ENCODE data around the gene ACTN1. TPM values are rescaled to one million over a fixed set of nuclear protein-coding genes. Genes with fewer than 3 reads are reported as not detected.
"Not testable (repeated sequence)": the region's sequence is repeated elsewhere in the genome, so short reads cannot be mapped to it uniquely, and the experiment has no call there.

ACTN1 gene
- total RNA-seq, 1 donor from 2014 or later: 133 TPM

DNA sequence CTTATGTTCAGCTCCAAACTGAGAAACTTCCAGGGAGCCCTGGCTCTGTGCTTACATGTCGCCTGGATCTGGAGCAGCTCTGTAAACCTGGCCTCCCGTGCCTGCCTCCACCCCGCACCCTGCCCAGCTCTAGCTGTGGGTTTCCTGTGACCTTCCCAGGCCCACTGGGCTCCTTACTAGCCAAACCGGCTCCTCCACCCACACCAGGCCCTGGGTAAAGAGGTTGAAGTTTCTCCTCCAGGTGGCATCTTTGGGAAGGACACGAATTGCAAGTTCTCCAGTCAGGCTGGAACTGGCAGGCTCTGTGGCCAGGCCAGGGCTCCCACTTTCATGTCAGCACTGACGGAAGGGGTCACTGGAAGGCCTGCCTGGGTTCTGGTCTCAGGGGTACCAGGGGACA is 125.4 kb downstream of the ACTN1 start:
- Mint-ChIP-seq H3K4me3 (ENCODE audit: low read depth) (no peak overlapping the region), H3K27ac (no peak overlapping the region), H3K4me1 (ENCODE audit: low read depth) (no peaks in the 10 kb centered on the region), H3K9me3 (no peaks in the 10 kb centered on the region), H3K36me3 (ENCODE audit: low read depth) (no peaks in the 10 kb centered on the region), H3K27me3 (ENCODE audit: low read depth) (no peaks in the 10 kb centered on the region)
- intact Hi-C loops (cut with micrococcal nuclease): no loop called here
- DNase-seq (ENCODE audit: low spot score): no peak

- intact Hi-C loops (cut with micrococcal nuclease); DNase-seq (ENCODE audit: low spot score); H3K27me3 Mint-ChIP-seq (ENCODE audit: low read depth); H3K4me1 Mint-ChIP-seq (ENCODE audit: low read depth); H3K9me3 Mint-ChIP-seq; H3K27ac Mint-ChIP-seq; H3K4me3 Mint-ChIP-seq (ENCODE audit: low read depth); H3K36me3 Mint-ChIP-seq (ENCODE audit: low read depth): not testable (repeated sequence)
Measured at GRCh38 chr14:68852493-68852892, 126.6 kb downstream of the ACTN1 start.

GRCh38 chr14:68851078-68851477 is 128.0 kb downstream of the ACTN1 start:
- no peak overlapping the region for H3K27ac Mint-ChIP-seq
- intact Hi-C loops (cut with micrococcal nuclease): no loop called here
- H3K4me3 Mint-ChIP-seq (ENCODE audit: low read depth): no peak overlapping the region
- no peaks in the 10 kb centered on the region for H3K36me3 Mint-ChIP-seq (ENCODE audit: low read depth)
- H3K27me3 Mint-ChIP-seq (ENCODE audit: low read depth): peaks cover 2% of the 10 kb centered on the region
- no peaks in the 10 kb centered on the region for H3K4me1 Mint-ChIP-seq (ENCODE audit: low read depth)
- no peaks in the 10 kb centered on the region for H3K9me3 Mint-ChIP-seq
- DNase-seq (ENCODE audit: low spot score): no peak

GRCh38 chr14:68849416-68849815 is 129.7 kb downstream of the ACTN1 start:
- Mint-ChIP-seq H3K36me3 (ENCODE audit: low read depth) (no peaks in the 10 kb centered on the region), H3K9me3 (no peaks in the 10 kb centered on the region), H3K4me3 (ENCODE audit: low read depth) (no peak overlapping the region), H3K27ac (no peak overlapping the region), H3K4me1 (ENCODE audit: low read depth) (peaks cover 3% of the 10 kb centered on the region), H3K27me3 (ENCODE audit: low read depth) (peaks cover 6% of the 10 kb centered on the region)
- intact Hi-C loops (cut with micrococcal nuclease): no loop called here
- no peak for DNase-seq (ENCODE audit: low spot score)

GRCh38 chr14:68848253-68848652 is 130.8 kb downstream of the ACTN1 start:
- Mint-ChIP-seq H3K4me1 (ENCODE audit: low read depth) (peaks cover 10% of the 10 kb centered on the region), H3K27ac (no peak overlapping the region), H3K9me3 (no peaks in the 10 kb centered on the region), H3K4me3 (ENCODE audit: low read depth) (no peak overlapping the region), H3K27me3 (ENCODE audit: low read depth) (peaks cover 8% of the 10 kb centered on the region), H3K36me3 (ENCODE audit: low read depth) (no peaks in the 10 kb centered on the region)
- DNase-seq (ENCODE audit: low spot score): no peak
- intact Hi-C loops (cut with micrococcal nuclease): no loop called here

- H3K27ac Mint-ChIP-seq; H3K4me1 Mint-ChIP-seq (ENCODE audit: low read depth); DNase-seq (ENCODE audit: low spot score); H3K36me3 Mint-ChIP-seq (ENCODE audit: low read depth); H3K9me3 Mint-ChIP-seq; intact Hi-C loops (cut with micrococcal nuclease); H3K4me3 Mint-ChIP-seq (ENCODE audit: low read depth); H3K27me3 Mint-ChIP-seq (ENCODE audit: low read depth): not testable (repeated sequence)
Measured at GRCh38 chr14:68847640-68848039, 131.5 kb downstream of the ACTN1 start.

DNA sequence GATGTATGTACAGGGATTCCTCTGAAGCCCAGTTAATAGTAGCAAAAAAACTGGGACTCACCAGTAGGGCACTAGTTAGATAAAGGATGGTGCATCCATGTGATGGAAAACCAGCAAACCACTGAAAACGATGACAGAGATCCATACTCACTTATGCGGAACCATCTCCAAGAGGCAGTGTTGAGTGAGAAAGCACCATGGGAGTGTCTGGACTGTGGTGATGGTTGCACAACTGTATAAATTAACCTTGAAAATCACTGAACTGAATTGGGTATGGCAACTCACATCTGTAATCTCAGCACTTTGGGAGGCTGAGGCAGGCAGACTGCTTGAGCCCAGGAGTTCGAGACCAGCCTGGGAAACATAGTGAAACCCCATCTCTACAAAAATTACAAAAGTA is 132.6 kb downstream of the ACTN1 start:
- no peaks in the 10 kb centered on the region for H3K9me3 Mint-ChIP-seq
- H3K36me3 Mint-ChIP-seq (ENCODE audit: low read depth): no peaks in the 10 kb centered on the region
- peaks cover 8% of the 10 kb centered on the region for H3K27me3 Mint-ChIP-seq (ENCODE audit: low read depth)
- no peak overlapping the region for H3K4me3 Mint-ChIP-seq (ENCODE audit: low read depth)
- DNase-seq (ENCODE audit: low spot score): no peak
- H3K27ac Mint-ChIP-seq: no peak overlapping the region
- peaks cover 13% of the 10 kb centered on the region for H3K4me1 Mint-ChIP-seq (ENCODE audit: low read depth)
- intact Hi-C loops (cut with micrococcal nuclease): no loop called here

DNA sequence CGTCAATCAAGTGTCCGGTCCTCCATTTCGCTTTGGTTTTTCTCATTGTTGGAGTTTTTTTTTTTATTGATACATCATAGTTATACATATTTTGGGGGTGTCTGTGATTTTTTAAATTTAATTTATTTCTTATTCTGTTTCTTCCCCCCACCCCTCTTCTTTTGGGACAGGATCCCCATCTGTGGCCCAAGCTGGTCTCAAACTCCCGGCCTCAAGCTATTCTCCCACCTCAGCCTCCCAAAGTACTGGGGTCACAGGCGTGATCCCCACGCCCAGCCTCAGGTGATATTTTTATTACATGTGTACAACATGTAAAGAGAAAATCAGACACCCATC is 134.9 kb downstream of the ACTN1 start:
- peaks cover 21% of the 10 kb centered on the region for H3K4me1 Mint-ChIP-seq (ENCODE audit: low read depth)
- H3K36me3 Mint-ChIP-seq (ENCODE audit: low read depth): peaks cover 4% of the 10 kb centered on the region
- no peak for DNase-seq (ENCODE audit: low spot score)
- no peak overlapping the region for H3K27ac Mint-ChIP-seq
- intact Hi-C loops (cut with micrococcal nuclease): loop anchor here (2.0 kb wide), 1 partner anchor 901 kb away; no protein-coding TSS in a partner anchor
- H3K9me3 Mint-ChIP-seq: no peaks in the 10 kb centered on the region
- peaks cover 8% of the 10 kb centered on the region for H3K27me3 Mint-ChIP-seq (ENCODE audit: low read depth)
- no peak overlapping the region for H3K4me3 Mint-ChIP-seq (ENCODE audit: low read depth)

DNA sequence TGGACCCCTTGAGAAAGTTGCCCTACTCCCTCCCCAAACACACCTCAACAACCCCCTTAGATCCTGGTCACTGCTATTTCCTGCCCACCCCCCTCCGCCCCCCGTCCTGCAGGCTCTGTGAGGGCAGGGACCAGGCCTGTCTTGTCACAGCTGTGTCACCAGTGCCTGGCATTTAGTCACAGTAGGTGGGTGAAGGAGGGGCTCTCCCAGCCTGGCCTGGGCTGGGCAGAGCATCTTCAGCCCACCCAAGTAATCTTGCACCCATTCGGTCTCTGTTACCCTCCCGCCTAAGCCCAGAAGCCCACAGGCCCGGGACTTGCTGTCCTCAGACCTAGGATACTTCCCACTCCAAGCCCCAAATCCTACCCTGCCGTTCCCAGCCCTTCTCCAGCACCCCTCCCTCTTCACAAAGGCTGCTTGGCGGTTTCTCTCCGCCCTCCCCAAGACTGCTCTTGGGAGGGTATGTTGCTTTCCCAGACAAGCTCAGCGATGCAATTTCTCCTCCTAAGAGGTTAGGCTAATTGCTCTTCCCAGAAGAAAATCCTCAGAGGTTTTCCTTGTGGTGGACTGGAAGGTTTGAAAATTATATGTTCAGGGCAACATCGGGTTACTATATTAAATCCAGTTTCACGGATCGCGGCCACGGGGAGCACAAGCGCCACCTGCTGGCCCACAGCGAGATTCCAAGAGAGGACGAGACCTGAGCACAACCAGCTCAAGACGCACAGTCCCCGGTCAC is 135.5 kb downstream of the ACTN1 start:
- Mint-ChIP-seq H3K4me1 (ENCODE audit: low read depth) (peaks cover 21% of the 10 kb centered on the region), H3K4me3 (ENCODE audit: low read depth) (no peak overlapping the region), H3K9me3 (no peaks in the 10 kb centered on the region), H3K36me3 (ENCODE audit: low read depth) (peaks cover 4% of the 10 kb centered on the region), H3K27me3 (ENCODE audit: low read depth) (peaks cover 8% of the 10 kb centered on the region), H3K27ac (no peak overlapping the region)
- intact Hi-C loops (cut with micrococcal nuclease): loop anchor here (2.0 kb wide), 1 partner anchor 901 kb away; no protein-coding TSS in a partner anchor
- DNase-seq (ENCODE audit: low spot score): peak; percentile 59

- H3K36me3 Mint-ChIP-seq (ENCODE audit: low read depth): peaks cover 4% of the 10 kb centered on the region
- peaks cover 8% of the 10 kb centered on the region for H3K27me3 Mint-ChIP-seq (ENCODE audit: low read depth)
- peaks cover under 1% of the 10 kb centered on the region for H3K9me3 Mint-ChIP-seq
- no peak overlapping the region for H3K4me3 Mint-ChIP-seq (ENCODE audit: low read depth)
- no peak overlapping the region for H3K27ac Mint-ChIP-seq
- peaks cover 21% of the 10 kb centered on the region for H3K4me1 Mint-ChIP-seq (ENCODE audit: low read depth)
- DNase-seq (ENCODE audit: low spot score): no peak
- intact Hi-C loops (cut with micrococcal nuclease): no loop called here
Measured at GRCh38 chr14:68842298-68842697, 136.8 kb downstream of the ACTN1 start.

GRCh38 chr14:68841016-68841809 is 137.9 kb downstream of the ACTN1 start:
- Mint-ChIP-seq H3K4me1 (ENCODE audit: low read depth) (peaks cover 21% of the 10 kb centered on the region), H3K27ac (peak overlapping the region; percentile 73), H3K4me3 (ENCODE audit: low read depth) (no peak overlapping the region), H3K9me3 (peaks cover 10% of the 10 kb centered on the region), H3K36me3 (ENCODE audit: low read depth) (peaks cover 9% of the 10 kb centered on the region), H3K27me3 (ENCODE audit: low read depth) (peaks cover 7% of the 10 kb centered on the region)
- intact Hi-C loops (cut with micrococcal nuclease): loop anchor here (2.0 kb wide), 1 partner anchor 18 kb away; no protein-coding TSS in a partner anchor
- no peak for DNase-seq (ENCODE audit: low spot score)

- H3K27ac Mint-ChIP-seq: peak overlapping the region; percentile 69
- no peak for DNase-seq (ENCODE audit: low spot score)
- H3K36me3 Mint-ChIP-seq (ENCODE audit: low read depth): peaks cover 12% of the 10 kb centered on the region
- H3K4me3 Mint-ChIP-seq (ENCODE audit: low read depth): no peak overlapping the region
- H3K4me1 Mint-ChIP-seq (ENCODE audit: low read depth): peaks cover 26% of the 10 kb centered on the region
- H3K27me3 Mint-ChIP-seq (ENCODE audit: low read depth): peaks cover 7% of the 10 kb centered on the region
- intact Hi-C loops (cut with micrococcal nuclease): loop anchor here (2.0 kb wide), 1 partner anchor 18 kb away; no protein-coding TSS in a partner anchor
- peaks cover 17% of the 10 kb centered on the region for H3K9me3 Mint-ChIP-seq
Measured at GRCh38 chr14:68840454-68840853, 138.6 kb downstream of the ACTN1 start.

DNA sequence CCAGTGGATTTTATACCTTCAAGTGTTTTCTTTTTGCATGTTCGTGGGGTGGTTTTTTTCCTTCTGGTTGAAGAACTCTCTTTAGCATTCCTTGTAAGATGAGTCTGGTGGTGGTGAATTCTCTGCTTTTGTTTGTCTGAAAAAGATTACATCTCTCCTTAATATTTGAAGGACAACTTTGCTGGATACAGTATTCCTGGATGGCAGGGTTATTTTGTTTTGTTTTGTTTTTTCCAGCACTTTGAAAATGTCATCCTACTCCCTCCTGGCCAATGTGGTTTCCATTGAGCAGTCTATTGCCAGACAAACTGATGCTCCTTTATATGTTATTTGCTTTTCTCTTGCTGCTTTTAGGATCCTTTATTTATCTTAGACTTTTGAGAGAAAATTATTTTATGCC is 143.0 kb downstream of the ACTN1 start:
- Mint-ChIP-seq H3K4me3 (ENCODE audit: low read depth) (no peak overlapping the region), H3K36me3 (ENCODE audit: low read depth) (peaks cover 15% of the 10 kb centered on the region), H3K4me1 (ENCODE audit: low read depth) (peaks cover 12% of the 10 kb centered on the region), H3K27ac (no peak overlapping the region), H3K9me3 (peaks cover 34% of the 10 kb centered on the region), H3K27me3 (ENCODE audit: low read depth) (peaks cover 19% of the 10 kb centered on the region)
- DNase-seq (ENCODE audit: low spot score): no peak
- intact Hi-C loops (cut with micrococcal nuclease): no loop called here

Measured in activated T-helper 2 cell treated with anti-CD3 and anti-CD28 coated beads, Interferon-gamma antibody, Interleukin-2, Interleukin-4, amounts not matched to agents 10 μg/mL and 5 μg/mL and 100 μg/mL, durations not matched to agents 14 hours and 24 hours and 36 hours (primary cell).